SH-SY5Y (cell line): ENCODE data around the gene PTS.
A peak's percentile ranks its signal among the peaks of the same experiment; 100 is the strongest.

Experiments
- GATA2 ChIP-seq: IDR thresholded peaks from 2 replicates; pipeline ENCODE4 v1.6.1; 2011; ENCODE audit warnings: mild to moderate bottlenecking, low read depth, low read length
- GATA3 ChIP-seq: IDR thresholded peaks from 2 replicates; pipeline ENCODE4 v1.6.1; 2011; ENCODE audit warnings: low read depth, mild to moderate bottlenecking, low read length, moderate library complexity

PTS gene

DNA sequence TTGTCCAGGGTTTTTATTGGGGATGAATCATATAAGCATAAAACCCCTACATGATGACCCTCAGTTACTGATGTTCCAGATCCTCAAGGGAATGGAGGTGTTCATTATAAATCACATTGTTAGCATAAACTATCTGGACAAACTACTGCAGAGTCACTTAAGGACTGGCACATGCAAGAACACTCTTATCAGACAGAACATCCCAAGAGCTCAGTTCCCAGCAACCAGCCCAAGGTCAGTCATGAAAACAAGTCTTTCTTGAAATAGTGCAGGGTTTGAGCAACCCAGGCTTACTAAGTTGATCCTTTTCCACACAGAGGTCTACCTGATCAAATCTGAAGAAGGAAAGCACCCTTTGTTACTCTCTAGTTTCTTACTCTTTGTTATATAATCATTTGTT is 13.5 kb upstream of the PTS start:
- TF ChIP-seq GATA2 (no peak), GATA3 (no peak)

DNA sequence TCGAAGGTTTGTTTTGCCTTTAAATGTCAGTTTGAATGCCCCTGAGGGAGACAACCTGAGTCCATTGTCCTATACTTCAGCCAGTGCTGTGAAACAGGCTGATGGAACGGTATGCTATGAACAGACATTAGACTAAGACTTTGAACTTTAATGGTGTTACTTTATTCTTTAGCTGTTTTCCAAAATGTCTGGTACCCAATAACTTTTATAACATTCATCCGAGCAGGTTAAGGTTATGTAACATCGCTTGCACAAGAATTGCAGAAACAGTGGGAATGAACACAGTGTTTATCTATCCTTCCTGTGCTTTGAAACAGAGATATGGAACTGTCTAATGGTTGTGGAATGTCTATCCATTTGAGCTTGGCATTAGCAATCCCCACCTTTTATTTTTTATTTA is 12.5 kb upstream of the PTS start:
- TF ChIP-seq GATA3 (no peak), GATA2 (no peak)

DNA sequence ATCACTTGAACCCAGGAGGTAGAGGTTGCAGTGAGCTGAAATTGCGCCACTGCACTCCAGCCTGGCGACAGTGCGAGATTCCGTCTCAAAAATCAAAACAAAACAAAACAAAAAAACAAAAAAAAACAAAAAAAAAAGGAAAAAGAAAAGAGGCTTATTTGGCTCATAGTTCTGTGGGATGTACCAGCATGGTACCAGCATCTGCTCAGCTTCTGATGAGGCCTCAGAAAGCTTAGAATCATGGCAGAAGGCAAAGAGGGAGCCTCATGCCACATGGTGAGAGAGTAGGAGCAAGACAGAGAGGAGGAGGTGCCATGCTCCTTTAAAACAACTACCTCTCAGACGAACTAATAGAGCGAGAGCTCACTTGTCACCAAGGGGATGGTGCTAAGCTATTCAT is 10.6 kb upstream of the PTS start:
- TF ChIP-seq GATA3 = no peak
- no peak for TF ChIP-seq GATA2

DNA sequence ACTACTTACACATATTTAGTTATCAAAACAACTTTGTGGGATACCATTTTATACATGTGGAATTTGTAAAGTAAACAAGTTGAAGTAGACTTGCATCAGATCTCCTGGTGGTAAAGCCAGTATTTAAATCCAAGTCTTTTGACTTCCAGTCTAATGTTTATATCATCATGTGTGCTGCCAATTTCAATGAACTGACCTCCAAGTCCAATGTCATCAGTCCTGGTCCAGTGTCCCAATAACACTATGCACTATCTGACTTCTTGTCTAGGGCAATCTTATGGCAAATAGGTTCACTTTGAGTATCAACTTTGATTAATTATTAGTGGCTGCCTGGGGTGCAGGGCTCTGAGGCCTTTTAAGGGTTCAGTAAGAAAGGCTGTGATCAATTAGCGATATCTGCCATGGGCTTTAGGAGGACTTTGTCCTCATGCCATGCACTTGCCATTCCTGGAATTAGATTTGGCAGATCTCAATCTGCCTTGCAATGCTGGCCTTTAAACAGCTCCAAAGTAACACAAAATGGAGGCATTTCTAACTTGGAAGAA is 9.6 kb upstream of the PTS start:
- TF ChIP-seq GATA3 (no peak), GATA2 (no peak)

DNA sequence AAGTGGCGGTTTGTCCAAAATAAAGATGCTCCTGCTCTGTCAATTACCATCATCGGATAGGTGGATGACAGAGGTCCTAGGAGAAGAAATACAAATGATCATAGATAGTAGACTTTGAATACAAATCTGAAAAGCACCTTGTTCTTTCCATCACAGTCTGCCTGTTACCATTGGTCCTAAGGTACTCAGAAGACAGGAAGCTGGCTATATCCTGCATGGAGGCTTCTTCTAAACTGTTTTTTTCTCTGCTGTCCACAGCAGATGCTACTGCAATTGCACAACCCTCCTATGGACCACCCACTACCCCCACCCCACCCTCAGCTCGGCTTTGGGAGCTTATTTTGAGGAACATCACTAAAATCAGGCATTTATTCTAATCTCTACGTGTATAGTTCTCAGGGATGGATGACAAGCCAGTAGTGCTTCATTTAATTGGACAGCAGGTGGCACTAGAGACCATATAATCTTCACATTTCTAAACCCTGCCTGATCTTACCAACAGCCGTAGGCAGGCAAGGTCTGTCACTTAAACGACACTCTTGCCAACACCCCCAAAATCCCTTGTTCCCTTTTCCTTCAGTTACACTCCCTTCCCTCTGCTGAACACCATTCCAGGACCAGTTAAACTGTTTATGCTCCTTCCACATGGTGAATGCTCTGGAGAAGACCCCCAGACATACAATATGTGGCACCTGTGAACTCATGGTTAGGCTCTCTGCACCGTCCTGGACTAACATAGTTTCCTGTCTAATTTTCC is 6.6 kb upstream of the PTS start:
- TF ChIP-seq GATA3 = no peak
- TF ChIP-seq GATA2 = no peak

DNA sequence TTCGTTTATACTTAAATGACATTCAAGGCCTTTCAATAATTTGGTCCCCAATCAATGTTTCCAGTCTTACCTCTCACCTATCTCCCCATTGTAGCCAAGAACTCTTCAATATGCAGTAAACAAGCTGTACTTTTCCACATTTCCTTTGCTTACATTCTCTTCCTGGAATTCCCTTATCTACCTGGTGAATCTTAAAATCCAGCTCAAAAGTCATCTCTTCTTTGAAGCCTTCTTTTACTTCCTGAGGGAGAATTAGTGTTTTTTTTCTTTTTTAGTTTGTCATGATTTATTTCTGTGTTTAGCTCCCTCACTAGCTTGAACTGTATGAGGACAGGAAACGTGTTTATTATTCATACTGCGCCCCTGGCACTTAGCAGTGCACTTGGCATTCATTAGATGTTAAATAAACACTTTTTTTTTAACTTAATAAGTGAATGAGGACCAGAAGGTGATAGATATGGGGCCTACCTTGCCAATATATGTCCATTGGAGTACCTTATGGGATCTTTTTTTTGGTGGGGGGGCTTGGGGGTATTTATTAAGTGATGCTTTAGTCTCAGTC is 4.9 kb upstream of the PTS start:
- TF ChIP-seq GATA2 = no peak
- TF ChIP-seq GATA3 = 0 out of 2 replicates have a peak, but pooled peaks have one; percentile 16

DNA sequence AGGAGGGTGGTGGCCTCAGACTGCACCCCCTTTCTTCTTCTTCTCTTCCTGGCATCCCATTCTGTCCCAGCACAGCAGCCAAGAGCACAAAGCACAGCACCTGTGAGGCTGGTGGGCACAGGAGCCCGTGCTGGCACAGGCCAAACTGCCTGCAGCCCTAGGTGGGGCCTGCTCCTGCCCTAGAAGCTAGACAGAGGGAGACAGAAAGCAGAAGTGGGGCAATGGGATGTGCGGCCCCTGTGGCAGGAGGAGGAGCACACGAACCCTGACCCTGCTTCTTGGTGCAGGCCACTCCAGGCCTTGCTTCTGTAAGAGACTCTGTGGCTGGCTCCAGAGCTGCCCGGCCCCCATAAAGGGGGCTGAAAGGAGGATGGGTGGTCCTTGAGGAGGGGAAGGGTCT is 3.9 kb upstream of the PTS start:
- no peak for TF ChIP-seq GATA3
- no peak for TF ChIP-seq GATA2

DNA sequence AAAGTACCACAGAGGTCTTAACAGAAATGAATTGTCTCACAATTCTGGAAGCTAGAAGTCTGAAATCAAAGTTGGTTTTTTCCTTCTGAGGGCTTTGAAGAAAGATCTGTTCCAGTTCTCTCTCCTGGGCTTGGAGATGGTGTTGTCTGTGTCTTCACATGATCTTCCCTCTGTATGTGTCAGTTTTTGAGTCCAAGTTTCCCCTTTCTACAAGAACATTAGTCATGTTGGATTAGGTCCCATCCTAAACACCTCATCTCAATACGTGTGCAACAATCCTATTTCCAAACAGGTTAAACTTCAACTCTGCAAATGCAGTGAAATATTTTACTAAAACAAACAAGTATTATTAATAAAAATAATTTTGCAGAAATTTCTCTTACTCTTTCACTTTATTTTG is 3.1 kb upstream of the PTS start:
- TF ChIP-seq GATA2 (no peak), GATA3 (no peak)

DNA sequence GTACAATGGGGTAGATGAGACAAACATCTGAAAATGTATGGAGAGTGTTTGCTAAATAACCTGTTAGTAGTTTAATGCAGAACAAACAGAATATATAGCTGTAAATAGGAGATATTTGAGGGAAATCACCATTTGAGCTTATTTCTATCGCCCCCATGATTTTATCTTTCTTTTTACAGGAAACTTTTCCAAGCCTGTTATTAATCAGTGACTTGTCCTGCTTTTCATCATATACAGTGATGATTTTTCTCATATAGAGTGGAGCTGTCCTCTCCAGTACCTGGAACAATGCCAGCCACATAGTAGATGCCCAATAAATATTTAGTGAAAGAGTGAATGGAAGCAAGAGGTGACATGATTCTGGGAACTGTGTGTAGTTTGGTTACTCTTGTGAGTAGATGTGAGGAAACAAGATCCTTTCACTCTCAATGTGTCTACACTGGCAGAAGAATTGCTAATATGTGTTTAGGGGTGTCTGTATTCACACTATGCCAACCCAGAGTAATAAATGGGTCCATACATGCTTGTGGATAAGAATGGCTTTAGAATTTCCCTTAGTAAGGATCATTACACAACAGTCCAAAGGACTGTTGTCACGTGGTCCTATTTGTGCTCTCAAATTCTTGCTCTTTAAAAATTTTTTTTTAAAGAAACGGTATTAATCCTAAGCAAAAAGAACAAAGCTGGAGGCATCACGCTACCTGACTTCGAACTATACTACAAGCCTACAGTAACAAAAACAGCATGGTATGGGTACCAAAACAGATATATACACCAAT is 2.3 kb upstream of the PTS start:
- TF ChIP-seq GATA3 (peak; percentile 91), GATA2 (no peak)

DNA sequence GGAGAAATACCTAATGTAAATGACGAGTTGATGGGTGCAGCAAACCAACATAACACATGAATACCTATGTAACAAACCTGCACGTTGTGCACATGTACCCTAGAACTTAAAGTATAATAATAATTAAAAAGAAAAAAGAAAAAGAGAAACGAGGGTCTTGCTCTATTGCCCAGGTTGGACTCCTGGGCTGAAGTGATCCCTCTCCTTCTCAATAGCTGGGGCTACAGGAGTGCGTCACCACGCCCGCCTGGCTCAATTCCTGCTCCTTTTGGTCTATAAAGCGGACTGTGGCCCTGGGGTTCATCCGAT is 521 bp upstream of the PTS start:
- no peak for TF ChIP-seq GATA2
- TF ChIP-seq GATA3 = no peak

DNA sequence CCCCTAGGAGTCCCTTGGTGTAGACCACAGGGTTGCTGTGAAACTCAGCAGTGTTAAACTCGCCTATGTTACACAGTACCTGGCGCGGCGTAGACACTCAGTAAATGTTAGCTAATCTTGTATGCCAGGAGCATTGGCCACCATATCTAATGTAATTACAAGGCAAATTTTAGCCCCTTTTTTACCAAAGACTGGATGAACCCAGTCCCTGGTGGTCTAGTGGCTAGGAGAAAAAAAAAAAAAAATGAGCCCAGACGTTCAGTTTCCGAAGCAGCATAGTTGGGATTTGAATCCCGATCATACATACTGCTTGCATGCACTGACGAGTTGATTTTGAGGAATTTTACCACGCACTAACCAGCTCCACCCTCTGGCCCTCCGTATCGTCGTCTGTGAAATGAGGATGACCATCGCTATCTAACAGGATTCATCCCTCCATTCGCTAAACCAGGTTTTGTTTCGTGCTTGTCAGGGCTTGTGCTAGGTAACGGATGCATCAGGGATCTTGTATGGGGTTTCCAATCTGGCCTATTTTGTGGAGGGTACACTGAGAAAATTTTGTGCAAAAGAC is 688 bp downstream of the PTS start:
- TF ChIP-seq GATA3 (no peak), GATA2 (no peak)

DNA sequence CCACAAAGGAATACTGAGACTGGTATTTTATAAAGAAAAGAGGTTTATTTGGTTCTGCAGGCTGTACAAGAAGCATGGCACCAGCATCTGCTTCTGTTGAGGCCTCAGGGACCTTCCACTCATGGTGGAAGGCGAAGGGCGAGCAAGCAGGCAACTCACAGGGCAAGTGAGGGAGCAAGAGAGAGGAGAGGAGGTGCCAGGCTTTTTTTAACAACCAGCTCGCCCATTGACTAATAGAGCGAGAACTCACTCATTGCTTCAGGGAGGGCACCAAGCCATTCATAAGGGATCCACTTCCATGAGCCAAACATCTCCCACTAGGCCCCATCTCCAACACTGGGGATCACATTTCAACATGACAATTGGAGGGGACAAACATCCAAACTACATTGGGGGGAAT is 1.2 kb downstream of the PTS start:
- no peak for TF ChIP-seq GATA3
- TF ChIP-seq GATA2 = no peak

DNA sequence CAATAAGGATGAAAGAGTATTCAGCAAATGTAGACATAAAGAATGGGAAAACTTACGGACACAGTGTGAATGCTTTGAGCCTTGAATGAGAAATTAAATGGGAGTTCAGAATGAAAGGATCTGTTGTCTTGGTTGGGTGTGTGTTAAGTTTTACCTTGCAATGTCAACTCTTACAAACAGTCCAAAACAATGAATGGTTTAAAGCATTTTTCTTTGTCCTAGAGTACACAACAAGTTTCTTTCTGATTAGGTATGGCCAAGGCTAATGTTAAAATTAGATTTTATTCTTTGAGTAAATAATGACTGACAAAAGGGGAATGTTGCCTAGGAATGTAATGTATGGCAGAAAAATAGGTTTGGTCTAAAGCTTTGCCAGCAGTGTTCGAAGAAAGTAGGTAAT is 2.5 kb downstream of the PTS start:
- TF ChIP-seq GATA2 (no peak), GATA3 (no peak)

DNA sequence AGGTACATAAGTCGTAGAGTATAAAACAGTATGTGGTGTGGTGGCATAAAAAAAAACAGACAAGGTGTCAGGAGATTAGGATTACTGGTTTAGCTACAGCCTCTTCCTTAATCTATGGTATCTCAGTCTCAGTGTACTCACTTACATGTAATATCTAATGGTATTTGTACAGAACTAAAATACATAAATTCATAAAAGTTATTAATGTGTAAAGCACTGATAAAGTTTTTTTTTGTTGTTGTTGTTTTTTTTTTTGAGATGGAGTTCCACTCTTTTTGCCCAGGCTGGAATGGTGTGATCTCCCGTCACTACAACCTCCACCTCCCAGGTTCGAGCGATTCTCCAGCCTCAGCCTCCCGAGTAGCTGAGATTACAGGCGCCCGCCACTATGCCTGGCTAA is 2.9 kb downstream of the PTS start:
- TF ChIP-seq GATA2 (no peak), GATA3 (no peak)
